Measurements from ENCODE around the gene ST8SIA1.

GRCh38 chr12:22209422-22209821, 125.1 kb downstream of the ST8SIA1 start:
- TF ChIP-seq CTCF (IDR thresholded peaks at IDR 0.05) (no peak), POLR2A (IDR thresholded peaks at IDR 0.05) (no peak)
